SU-DHL-6 (cell line): Measurements from ENCODE around the gene RASSF5.

Source experiments
- H2AFZ ChIP-seq: fragments of 200-600 bp; sonication (generic); 2 replicates; pipeline ENCODE4 v1.6.1; 2014; ENCODE audit warnings: low read depth, mild to moderate bottlenecking, moderate library complexity, mixed read lengths, antibody characterized with exemption, low read length; ENCODE audit not compliant: severe bottlenecking
- H3F3A ChIP-seq: fragments of 200-600 bp; shearing (Covaris generic); 2 replicates; pipeline ENCODE4 v1.6.0; 2016; ENCODE audit warnings: antibody characterized with exemption, mild to moderate bottlenecking; ENCODE audit not compliant: insufficient read depth
- H3K27ac ChIP-seq: fragments of 200-600 bp; sonication (generic); 2 replicates; pipeline ENCODE4 v1.5.1; 2016; ENCODE audit warnings: low read depth, mild to moderate bottlenecking, low read length, moderate library complexity, mixed read lengths
- H3K27me3 ChIP-seq: fragments of 200-600 bp; sonication (generic), shearing (Covaris generic); 2 replicates; pipeline ENCODE4 v1.6.0; 2014; ENCODE audit warnings: mild to moderate bottlenecking, low read length
- H3K36me3 ChIP-seq: fragments of 200-600 bp; sonication (generic); 2 replicates; pipeline ENCODE4 v1.6.1; 2014; ENCODE audit warnings: mild to moderate bottlenecking, low read length, mixed read lengths
- H3K4me2 ChIP-seq: fragments of 300-600, 200-600 bp; shearing (Covaris generic), sonication (generic); 2 replicates; pipeline ENCODE4 v1.6.0; 2014; ENCODE audit warnings: low read length, low read depth, mild to moderate bottlenecking; ENCODE audit not compliant: poor library complexity, severe bottlenecking
- H3K4me3 ChIP-seq: fragments of 200-600 bp; sonication (generic); 2 replicates; pipeline ENCODE4 v1.5.1; 2014; ENCODE audit warnings: antibody characterized with exemption, low read length, mild to moderate bottlenecking, mixed read lengths; ENCODE audit not compliant: insufficient read depth, poor library complexity, severe bottlenecking
- H3K79me2 ChIP-seq: fragments of 200-600 bp; sonication (generic); 2 replicates; pipeline ENCODE4 v1.6.1; 2014; ENCODE audit warnings: mild to moderate bottlenecking, low read length, moderate library complexity; ENCODE audit not compliant: insufficient read depth
- H3K9ac ChIP-seq: fragments of 200-600 bp; sonication (generic); 2 replicates; pipeline ENCODE4 v1.7.0; 2014; ENCODE audit warnings: mild to moderate bottlenecking, low read length
- H3K9me2 ChIP-seq: fragments of 200-600 bp; sonication (generic); replicated peaks from 2 replicates; pipeline ENCODE4 v1.6.1; 2014; ENCODE audit warnings: low read length; ENCODE audit not compliant: insufficient read depth
- H3K9me3 ChIP-seq: fragments of 200-600 bp; sonication (generic); 2 replicates; pipeline ENCODE4 v1.6.1; 2014; ENCODE audit warnings: low read length, mixed read lengths; ENCODE audit not compliant: insufficient read depth
- H4K20me1 ChIP-seq: fragments of 200-600 bp; sonication (generic); 2 replicates; pipeline ENCODE4 v1.6.1; 2014; ENCODE audit warnings: low read depth, mild to moderate bottlenecking, antibody characterized with exemption, low read length, moderate library complexity, mixed read lengths
- EZH2phosphoT487 ChIP-seq: fragments of 200-600 bp; sonication (generic), shearing (Covaris generic); conservative IDR thresholded peaks from 2 replicates; pipeline ENCODE4 v1.6.1; 2018; ENCODE audit warnings: mild to moderate bottlenecking, antibody characterized with exemption, low read length, moderate library complexity, mixed read lengths
- TF ChIP-seq, protein P1 (sequence below): fragments of 200-600 bp; sonication (generic); IDR thresholded peaks from one replicate; pipeline ENCODE4 v1.5.1; 2017; ENCODE audit warnings: antibody characterized with exemption, mild to moderate bottlenecking, low read length, moderate library complexity; ENCODE audit not compliant: insufficient read depth, poor library complexity, severe bottlenecking

Gene RASSF5

DNA sequence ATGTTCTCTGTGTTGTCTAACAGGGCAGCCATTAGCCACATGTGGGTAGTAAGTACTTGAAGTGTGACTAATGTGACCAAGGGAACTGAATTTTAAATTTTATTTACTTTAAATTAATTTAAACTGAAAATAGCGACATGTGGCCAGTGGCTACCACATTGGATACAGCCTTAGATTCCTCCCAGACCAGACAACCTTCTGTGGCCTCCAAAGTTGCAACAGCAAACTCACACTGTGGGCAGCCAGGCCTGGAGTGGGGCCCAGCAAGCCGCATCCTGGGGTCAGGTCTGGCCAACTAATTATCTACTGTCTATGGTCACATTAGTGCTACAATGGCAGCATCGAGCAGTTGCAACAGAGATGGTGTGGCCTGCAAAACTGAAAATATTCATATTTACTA lies 93.2 kb downstream of the RASSF5 start:
- TF ChIP-seq, protein P1, sequence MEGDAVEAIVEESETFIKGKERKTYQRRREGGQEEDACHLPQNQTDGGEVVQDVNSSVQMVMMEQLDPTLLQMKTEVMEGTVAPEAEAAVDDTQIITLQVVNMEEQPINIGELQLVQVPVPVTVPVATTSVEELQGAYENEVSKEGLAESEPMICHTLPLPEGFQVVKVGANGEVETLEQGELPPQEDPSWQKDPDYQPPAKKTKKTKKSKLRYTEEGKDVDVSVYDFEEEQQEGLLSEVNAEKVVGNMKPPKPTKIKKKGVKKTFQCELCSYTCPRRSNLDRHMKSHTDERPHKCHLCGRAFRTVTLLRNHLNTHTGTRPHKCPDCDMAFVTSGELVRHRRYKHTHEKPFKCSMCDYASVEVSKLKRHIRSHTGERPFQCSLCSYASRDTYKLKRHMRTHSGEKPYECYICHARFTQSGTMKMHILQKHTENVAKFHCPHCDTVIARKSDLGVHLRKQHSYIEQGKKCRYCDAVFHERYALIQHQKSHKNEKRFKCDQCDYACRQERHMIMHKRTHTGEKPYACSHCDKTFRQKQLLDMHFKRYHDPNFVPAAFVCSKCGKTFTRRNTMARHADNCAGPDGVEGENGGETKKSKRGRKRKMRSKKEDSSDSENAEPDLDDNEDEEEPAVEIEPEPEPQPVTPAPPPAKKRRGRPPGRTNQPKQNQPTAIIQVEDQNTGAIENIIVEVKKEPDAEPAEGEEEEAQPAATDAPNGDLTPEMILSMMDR = no peak
- TF ChIP-seq EZH2phosphoT487 = no peak
- Histone ChIP-seq H3K9me2 (no peaks in the 10 kb centered on the region), H4K20me1 (no peaks in the 10 kb centered on the region), H3K79me2 (no peaks in the 10 kb centered on the region), H3F3A (no peaks in the 10 kb centered on the region), H3K27me3 (no peaks in the 10 kb centered on the region), H3K36me3 (no peaks in the 10 kb centered on the region), H3K9me3 (no peaks in the 10 kb centered on the region), H3K4me2 (no peak overlapping the region), H3K9ac (no peak overlapping the region), H2AFZ (no peak overlapping the region), H3K4me3 (no peak overlapping the region), H3K27ac (no peak overlapping the region)

GRCh38 chr1:206604861-206605260 lies 97.5 kb downstream of the RASSF5 start:
- no peaks in the 10 kb centered on the region for H3K9me3 ChIP-seq
- no peaks in the 10 kb centered on the region for H3K79me2 ChIP-seq
- no peak overlapping the region for H3K4me3 ChIP-seq
- H3K9me2 ChIP-seq = no peaks in the 10 kb centered on the region
- no peak overlapping the region for H2AFZ ChIP-seq
- H3K27me3 ChIP-seq = no peaks in the 10 kb centered on the region
- no peaks in the 10 kb centered on the region for H4K20me1 ChIP-seq
- no peak overlapping the region for H3K27ac ChIP-seq
- no peak overlapping the region for H3K4me2 ChIP-seq
- H3F3A ChIP-seq = peaks cover 14% of the 10 kb centered on the region; the same call in 1 of the 2 replicates
- TF ChIP-seq EZH2phosphoT487 = no peak
- TF ChIP-seq, protein P1 = no peak
- H3K36me3 ChIP-seq = 0 out of 2 replicates have a peak, but pooled peaks cover 4% of the 10 kb centered on the region
- no peak overlapping the region for H3K9ac ChIP-seq

- Histone ChIP-seq H3K27ac (no peak overlapping the region), H3K36me3 (0 out of 2 replicates have a peak, but pooled peaks cover 4% of the 10 kb centered on the region), H3K9me3 (no peaks in the 10 kb centered on the region), H3K4me2 (no peak overlapping the region), H3K79me2 (peaks cover 5% of the 10 kb centered on the region), H3K4me3 (no peak overlapping the region), H3K9ac (no peak overlapping the region), H2AFZ (no peak overlapping the region), H4K20me1 (no peaks in the 10 kb centered on the region), H3F3A (peaks cover 14% of the 10 kb centered on the region; the same call in 1 of the 2 replicates), H3K27me3 (no peaks in the 10 kb centered on the region), H3K9me2 (no peaks in the 10 kb centered on the region)
- no peak for TF ChIP-seq EZH2phosphoT487
- TF ChIP-seq, protein P1 = peak; percentile 34
These were observed 99.5 kb downstream of the RASSF5 start for GRCh38 chr1:206606867-206607266.
